ENCODE measurements around the gene FURIN.

DNA sequence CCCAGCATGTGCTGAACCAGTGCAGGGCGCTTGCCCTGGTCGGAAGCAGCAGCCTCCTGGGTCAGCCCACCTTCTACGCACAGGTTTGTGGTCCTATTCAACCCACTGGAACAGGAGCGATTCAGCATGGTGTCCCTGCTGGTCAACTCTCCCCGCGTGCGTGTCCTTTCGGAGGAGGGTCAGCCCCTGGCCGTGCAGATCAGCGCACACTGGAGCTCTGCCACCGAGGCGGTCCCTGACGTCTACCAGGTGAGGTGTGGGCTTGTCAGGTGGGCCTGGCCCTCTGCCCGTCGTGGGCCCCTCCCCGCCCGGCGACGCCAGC lies 42.9 kb downstream of the FURIN start:
- TF ChIP-seq, protein P1, sequence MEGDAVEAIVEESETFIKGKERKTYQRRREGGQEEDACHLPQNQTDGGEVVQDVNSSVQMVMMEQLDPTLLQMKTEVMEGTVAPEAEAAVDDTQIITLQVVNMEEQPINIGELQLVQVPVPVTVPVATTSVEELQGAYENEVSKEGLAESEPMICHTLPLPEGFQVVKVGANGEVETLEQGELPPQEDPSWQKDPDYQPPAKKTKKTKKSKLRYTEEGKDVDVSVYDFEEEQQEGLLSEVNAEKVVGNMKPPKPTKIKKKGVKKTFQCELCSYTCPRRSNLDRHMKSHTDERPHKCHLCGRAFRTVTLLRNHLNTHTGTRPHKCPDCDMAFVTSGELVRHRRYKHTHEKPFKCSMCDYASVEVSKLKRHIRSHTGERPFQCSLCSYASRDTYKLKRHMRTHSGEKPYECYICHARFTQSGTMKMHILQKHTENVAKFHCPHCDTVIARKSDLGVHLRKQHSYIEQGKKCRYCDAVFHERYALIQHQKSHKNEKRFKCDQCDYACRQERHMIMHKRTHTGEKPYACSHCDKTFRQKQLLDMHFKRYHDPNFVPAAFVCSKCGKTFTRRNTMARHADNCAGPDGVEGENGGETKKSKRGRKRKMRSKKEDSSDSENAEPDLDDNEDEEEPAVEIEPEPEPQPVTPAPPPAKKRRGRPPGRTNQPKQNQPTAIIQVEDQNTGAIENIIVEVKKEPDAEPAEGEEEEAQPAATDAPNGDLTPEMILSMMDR (IDR thresholded peaks at IDR 0.05), result no peak
- no peak for TF ChIP-seq POLR2A (IDR thresholded peaks at IDR 0.05)
- no peak for TF ChIP-seq EP300 (IDR thresholded peaks at IDR 0.05)

Measured in tibial nerve (tissue), 4 donors.